GM12864 (cell line): Measurements from ENCODE around the gene BRD9.

ENCODE experiments used
- DNase-seq: peaks from one replicate; pipeline ENCODE4 v3.0.0-alpha.2; 2011; ENCODE audit warnings: low read depth
- H3K4me3 ChIP-seq: 2 replicates; pipeline ENCODE4 v1.5.1; 2011; ENCODE audit warnings: mild to moderate bottlenecking, low read depth, low read length, control low read depth
- CTCF ChIP-seq: IDR thresholded peaks from 2 replicates; pipeline ENCODE4 v1.5.1; 2011; ENCODE audit warnings: low read depth, mild to moderate bottlenecking, moderate library complexity, low read length, control low read depth, inconsistent platforms; ENCODE audit errors: missing control alignments

The BRD9 gene

GRCh38 chr5:864492-865167 lies 28.0 kb downstream of the BRD9 start:
- no peak for TF ChIP-seq CTCF
- no peak for DNase-seq
- no peak overlapping the region for H3K4me3 ChIP-seq

GRCh38 chr5:863244-863805 lies 29.3 kb downstream of the BRD9 start:
- DNase-seq = no peak

GRCh38 chr5:862367-863243 lies 30.0 kb downstream of the BRD9 start:
- no peak overlapping the region for H3K4me3 ChIP-seq
- no peak for DNase-seq
- TF ChIP-seq CTCF = no peak

More at GRCh38 chr5:863244-863805, 29.3 kb downstream of the BRD9 start:
- TF ChIP-seq CTCF = no peak
- H3K4me3 ChIP-seq = no peak overlapping the region

GRCh38 chr5:861442-862366 lies 30.9 kb downstream of the BRD9 start:
- H3K4me3 ChIP-seq = no peak overlapping the region
- DNase-seq = no peak
- no peak for TF ChIP-seq CTCF

- TF ChIP-seq CTCF = no peak
- DNase-seq = no peak
- no peak overlapping the region for H3K4me3 ChIP-seq
Measured at GRCh38 chr5:860506-861150, 32.0 kb downstream of the BRD9 start.

GRCh38 chr5:859798-860296 lies 32.8 kb downstream of the BRD9 start:
- no peak overlapping the region for H3K4me3 ChIP-seq
- DNase-seq = no peak
- TF ChIP-seq CTCF = no peak
